Endothelial cell of umbilical vein (primary cell): ENCODE data around the gene TDRKH.

Source experiments
- EZH2 ChIP-seq: IDR thresholded peaks from 2 replicates; pipeline ENCODE4 v1.6.1; 2012; ENCODE audit warnings: borderline replicate concordance, low read depth, mild to moderate bottlenecking, moderate library complexity, low read length, inconsistent platforms; ENCODE audit not compliant: severe bottlenecking
- TF ChIP-seq, protein P1 (sequence below), 2 donors: IDR thresholded peaks; 1 replicate in 1 of 2; 2 replicates in 1 of 2; pipeline ENCODE4 v1.5.1; 2011; ENCODE audit warnings: low read length in 2 of 2, mild to moderate bottlenecking in 2 of 2, moderate library complexity in 2 of 2, control low read depth in 1 of 2, inconsistent platforms in 1 of 2, low read depth in 1 of 2; ENCODE audit not compliant: insufficient read depth in 1 of 2; ENCODE audit errors: extremely low read depth in 1 of 2

DNA sequence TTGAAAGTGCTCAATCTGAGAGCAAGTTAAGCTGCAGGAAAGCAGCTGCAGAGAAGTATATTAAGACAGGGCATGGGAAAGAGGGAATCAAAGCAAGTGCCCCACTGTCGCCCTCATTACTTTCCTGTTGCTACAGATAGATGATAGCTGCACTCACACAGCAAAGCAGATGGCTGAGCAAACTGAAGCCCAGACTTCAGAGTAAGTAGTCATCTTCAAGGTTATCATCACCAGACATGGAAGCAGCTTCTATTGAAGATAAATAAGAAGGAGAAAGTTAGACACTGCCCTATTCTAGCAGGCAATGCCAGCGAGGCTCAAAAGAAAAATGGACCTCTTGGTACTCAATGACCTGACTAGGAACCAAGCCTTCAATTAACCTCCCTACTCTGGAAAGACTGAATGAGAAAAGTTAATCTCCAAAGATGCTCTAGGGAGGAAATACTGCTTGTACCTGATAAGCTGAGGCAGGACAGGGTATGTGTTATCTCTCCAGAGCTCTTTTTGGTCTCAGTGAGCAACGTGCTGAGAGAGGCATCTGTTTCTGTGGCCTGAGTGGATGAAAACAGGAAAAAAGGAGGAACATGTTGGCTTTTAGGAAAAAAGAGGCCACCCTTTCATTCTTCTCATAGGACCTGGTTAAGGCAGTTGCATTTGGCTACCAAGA, 15.9 kb downstream of the TDRKH start:
- TF ChIP-seq, protein P1, sequence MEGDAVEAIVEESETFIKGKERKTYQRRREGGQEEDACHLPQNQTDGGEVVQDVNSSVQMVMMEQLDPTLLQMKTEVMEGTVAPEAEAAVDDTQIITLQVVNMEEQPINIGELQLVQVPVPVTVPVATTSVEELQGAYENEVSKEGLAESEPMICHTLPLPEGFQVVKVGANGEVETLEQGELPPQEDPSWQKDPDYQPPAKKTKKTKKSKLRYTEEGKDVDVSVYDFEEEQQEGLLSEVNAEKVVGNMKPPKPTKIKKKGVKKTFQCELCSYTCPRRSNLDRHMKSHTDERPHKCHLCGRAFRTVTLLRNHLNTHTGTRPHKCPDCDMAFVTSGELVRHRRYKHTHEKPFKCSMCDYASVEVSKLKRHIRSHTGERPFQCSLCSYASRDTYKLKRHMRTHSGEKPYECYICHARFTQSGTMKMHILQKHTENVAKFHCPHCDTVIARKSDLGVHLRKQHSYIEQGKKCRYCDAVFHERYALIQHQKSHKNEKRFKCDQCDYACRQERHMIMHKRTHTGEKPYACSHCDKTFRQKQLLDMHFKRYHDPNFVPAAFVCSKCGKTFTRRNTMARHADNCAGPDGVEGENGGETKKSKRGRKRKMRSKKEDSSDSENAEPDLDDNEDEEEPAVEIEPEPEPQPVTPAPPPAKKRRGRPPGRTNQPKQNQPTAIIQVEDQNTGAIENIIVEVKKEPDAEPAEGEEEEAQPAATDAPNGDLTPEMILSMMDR (IDR thresholded peaks at IDR 0.05; ENCODE audit: extremely low read depth in 1 of 2, insufficient read depth in 1 of 2, low read depth in 1 of 2, low read length in 2 of 2) = no peak
- TF ChIP-seq EZH2 = no peak
